IMR-90 (cell line): ENCODE results near the gene EDEM3.

Source experiments
- CEBPB ChIP-seq: IDR thresholded peaks from 2 replicates; pipeline ENCODE4 v1.6.1; 2012; ENCODE audit warnings: low read depth, low read length, improper control_type of control experiment
- CHD1 ChIP-seq: IDR thresholded peaks from 2 replicates; pipeline ENCODE4 v1.6.1; 2012; ENCODE audit warnings: low read depth, low read length, improper control_type of control experiment
- CTCF ChIP-seq: conservative IDR thresholded peaks from 2 replicates; pipeline ENCODE4 v1.5.1; 2012; ENCODE audit warnings: mild to moderate bottlenecking, low read depth, low read length, improper control_type of control experiment
- ELK1 ChIP-seq: fragments of 150-350 bp; IDR thresholded peaks from 2 replicates; pipeline ENCODE4 v1.6.1; 2016; ENCODE audit warnings: low read depth, mild to moderate bottlenecking, low read length, moderate library complexity, borderline replicate concordance
- POLR2A ChIP-seq: IDR thresholded peaks from 2 replicates; pipeline ENCODE4 v1.6.1; 2012; ENCODE audit warnings: mild to moderate bottlenecking, low read depth, low read length
- RAD21 ChIP-seq: IDR thresholded peaks from 2 replicates; pipeline ENCODE4 v1.6.1; 2012; ENCODE audit warnings: low read length, improper control_type of control experiment
- RCOR1 ChIP-seq: IDR thresholded peaks from 2 replicates; pipeline ENCODE4 v1.6.1; 2012; ENCODE audit warnings: mild to moderate bottlenecking, low read length, improper control_type of control experiment; ENCODE audit not compliant: insufficient replicate concordance
- RFX5 ChIP-seq: IDR thresholded peaks from 2 replicates; pipeline ENCODE4 v1.8.0; 2012; ENCODE audit warnings: low read depth, mild to moderate bottlenecking, low read length, moderate library complexity
- SMC3 ChIP-seq: fragments of 150-350 bp; IDR thresholded peaks from 2 replicates; pipeline ENCODE4 v1.6.1; 2016; ENCODE audit warnings: low read depth, mild to moderate bottlenecking, antibody characterized with exemption, low read length, moderate library complexity

- TF ChIP-seq CTCF: no peak
- no peak for TF ChIP-seq RCOR1
- TF ChIP-seq RFX5: no peak
- no peak for TF ChIP-seq ELK1
- TF ChIP-seq POLR2A: no peak
- no peak for TF ChIP-seq CEBPB
- no peak for TF ChIP-seq SMC3
- no peak for TF ChIP-seq CHD1
- TF ChIP-seq RAD21: no peak
Observed at GRCh38 chr1:184771190-184771691, 16.6 kb upstream of the EDEM3 start.
